Measurements from ENCODE around the gene DUS2. TPM values are rescaled to one million over a fixed set of nuclear protein-coding genes. Genes with fewer than 3 reads are reported as not detected.
"Not testable (repeated sequence)": the region's sequence is repeated elsewhere in the genome, so short reads cannot be mapped to it uniquely, and the experiment has no call there.

DUS2 gene
- 34.5 and 39.4 TPM in 2 replicates for total RNA-seq (2014; rRNA removed; shearing (Covaris generic))
- polyA plus RNA-seq (2014; cell fraction: nucleus; rRNA removed) = 48.1 and 54.8 TPM in 2 replicates

GRCh38 chr16:68022728-68023537 lies at the start of gene DUS2, which contains the start of gene DDX28:
Gene DUS2, plus strand, starts transcription at chr16:68023284. Its CDS starts 14,740 bp downstream, at chr16:68038024.
Gene DDX28, minus strand, starts transcription at chr16:68023232. Its CDS starts 30 bp downstream, at chr16:68023202.
- DNase-seq (ENCODE audit: extremely low read depth, low read depth) = peak; percentile 91

GRCh38 chr16:67975321-67976105 lies 47.6 kb upstream of the DUS2 start:
- DNase-seq (ENCODE audit: extremely low read depth, low read depth) = no peak

DNA sequence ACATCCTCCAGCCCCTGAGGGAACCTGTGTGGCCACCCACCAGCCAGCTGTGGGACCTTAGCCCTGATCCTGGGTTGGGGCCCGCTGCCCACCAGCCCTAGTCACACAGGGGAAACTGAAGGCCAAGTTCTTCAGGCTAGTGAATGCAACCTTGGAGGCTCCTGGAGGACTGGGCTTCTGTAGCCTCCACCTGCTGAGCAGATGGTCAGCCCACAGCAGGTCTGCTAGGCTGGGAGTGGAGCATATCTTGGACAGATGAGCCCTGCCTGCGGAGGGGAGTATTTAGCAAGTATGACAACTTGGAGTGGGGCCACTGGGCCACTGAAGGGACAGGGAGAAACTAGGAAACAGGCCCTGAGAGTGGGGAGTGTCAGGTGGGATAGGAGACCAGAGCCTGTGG lies 46.9 kb upstream of the DUS2 start:
- no peak for DNase-seq (ENCODE audit: extremely low read depth, low read depth)

DNA sequence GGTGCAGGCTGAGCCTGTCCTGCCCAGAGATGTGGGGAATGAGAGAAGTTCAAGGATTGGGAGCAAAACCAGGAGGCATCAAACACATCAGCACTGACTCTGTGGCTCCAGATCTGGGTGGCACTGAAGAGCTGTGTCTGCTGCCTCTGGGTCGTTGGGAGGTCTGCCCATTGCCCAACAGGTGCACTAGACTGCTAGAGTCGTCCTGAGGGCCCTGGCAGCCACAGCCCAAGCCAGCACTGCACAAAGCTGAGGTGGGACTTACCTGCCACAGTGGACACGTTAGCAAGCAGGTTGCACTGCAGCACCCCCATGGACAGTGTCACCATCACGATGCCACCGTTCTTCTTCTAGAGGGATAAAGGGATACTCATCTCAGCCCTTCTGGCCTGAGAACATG lies 46.1 kb upstream of the DUS2 start:
- no peak for DNase-seq (ENCODE audit: extremely low read depth, low read depth)

DNA sequence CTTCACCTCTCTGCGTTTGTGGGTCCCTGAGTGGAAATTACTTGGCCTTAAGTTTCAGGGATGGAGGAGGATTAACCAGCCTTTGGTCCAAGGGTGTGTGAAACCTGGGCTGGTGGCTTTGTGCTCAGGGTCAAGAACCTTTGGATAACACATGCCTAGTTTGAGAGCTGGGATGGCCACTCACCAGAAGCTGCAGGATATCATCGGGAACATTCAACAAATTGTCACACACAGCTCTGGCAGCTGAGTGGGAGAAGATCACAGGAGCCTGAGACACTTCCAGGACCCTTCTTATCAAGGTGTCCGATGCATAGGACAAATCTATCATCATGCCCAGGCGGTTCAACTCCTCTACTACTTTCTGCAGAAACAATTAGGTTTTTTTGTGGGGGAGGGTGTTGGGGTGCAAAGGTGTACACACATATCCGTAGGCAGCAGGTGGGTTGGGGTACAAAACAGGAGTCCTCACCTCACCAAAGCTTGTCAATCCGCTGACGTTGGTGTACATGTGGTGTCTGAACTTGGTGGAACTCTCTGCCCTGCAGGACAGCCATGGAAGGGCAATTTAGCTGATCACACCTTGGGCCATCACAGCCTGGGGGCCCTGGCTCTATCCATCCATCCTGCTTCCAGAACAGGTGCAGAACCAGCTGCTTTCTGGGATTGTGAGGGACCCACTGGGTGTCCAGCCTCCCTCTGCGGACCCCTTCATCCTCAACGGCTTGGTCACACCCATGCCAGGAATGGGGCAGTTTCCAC lies 45.4 kb upstream of the DUS2 start:
- no peak for DNase-seq (ENCODE audit: extremely low read depth, low read depth)

DNA sequence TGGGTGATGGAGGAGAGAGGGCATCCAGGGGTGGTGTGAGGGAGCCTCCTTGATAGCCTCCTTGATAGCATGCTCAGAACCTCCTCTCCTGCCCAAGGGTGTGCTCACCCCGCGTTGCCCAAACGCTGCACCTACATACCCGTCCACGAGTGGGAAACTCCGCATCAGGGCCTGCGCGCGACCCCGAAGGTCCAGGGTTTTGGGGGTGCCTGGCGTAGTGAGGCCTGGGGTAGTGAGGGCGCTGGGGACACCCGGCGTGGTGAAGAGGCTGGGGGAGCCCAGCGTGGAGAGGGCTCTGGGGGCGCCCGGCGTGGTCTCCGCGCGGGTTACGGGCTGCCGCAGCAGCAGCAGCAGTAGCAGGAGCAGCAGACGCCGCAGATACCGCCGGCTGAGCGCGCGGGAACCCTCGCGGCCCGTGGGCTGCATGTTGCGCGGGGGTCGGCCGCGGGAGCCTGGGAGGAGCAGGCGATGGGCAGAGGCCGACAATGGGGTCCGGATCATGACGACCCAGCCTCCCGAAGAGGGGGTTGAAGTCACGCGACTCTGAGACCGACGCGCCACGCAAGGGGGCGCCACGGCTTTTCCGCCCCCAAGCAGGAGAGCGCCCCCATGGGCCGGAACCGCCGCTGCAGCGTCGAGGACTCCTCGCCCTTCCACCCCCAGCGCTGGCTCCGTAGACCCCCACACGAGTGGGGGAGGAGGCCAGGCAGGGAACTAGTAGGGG lies 43.0 kb upstream of the DUS2 start, which contains the start of gene DPEP3:
DPEP3 (minus strand) TSS at position 545 of the 724 bp plus-strand sequence; CDS start at position 426, 119 bp downstream.
- DNase-seq (ENCODE audit: extremely low read depth, low read depth) = no peak

DNA sequence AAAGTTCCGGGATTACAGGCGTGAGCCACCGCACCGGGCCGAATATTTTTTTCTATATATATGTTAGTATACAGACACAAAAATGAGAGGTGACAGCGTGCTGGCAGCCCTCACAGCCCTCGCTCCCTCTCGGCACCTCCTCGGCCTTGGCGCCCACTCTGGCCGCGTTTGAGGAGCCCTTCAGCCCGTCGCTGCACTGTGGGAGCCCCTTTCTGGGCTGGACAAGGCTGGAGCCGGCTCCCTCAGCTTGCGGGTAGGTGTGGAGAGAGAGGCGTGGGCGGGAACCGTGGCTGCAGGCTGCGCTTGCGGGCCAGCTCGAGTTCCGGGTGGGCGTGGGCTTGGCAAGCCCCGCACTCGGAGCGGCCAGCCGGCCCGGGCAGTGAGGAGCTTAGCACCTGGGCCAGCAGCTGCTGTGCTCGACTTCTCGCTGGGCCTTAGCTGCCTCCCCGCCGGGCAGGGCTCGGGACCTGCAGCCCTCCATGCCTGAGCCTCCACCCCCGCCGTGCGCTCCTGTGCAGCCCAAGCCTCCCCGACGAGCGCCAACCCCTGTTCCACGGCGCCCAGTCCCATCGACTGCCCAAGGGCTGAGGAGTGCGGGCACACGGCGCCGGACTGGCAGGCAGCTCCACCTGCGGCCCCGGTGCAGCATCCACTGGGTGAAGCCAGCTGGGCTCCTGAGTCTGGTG lies 40.9 kb upstream of the DUS2 start:
- DNase-seq (ENCODE audit: extremely low read depth, low read depth) = no peak

DNA sequence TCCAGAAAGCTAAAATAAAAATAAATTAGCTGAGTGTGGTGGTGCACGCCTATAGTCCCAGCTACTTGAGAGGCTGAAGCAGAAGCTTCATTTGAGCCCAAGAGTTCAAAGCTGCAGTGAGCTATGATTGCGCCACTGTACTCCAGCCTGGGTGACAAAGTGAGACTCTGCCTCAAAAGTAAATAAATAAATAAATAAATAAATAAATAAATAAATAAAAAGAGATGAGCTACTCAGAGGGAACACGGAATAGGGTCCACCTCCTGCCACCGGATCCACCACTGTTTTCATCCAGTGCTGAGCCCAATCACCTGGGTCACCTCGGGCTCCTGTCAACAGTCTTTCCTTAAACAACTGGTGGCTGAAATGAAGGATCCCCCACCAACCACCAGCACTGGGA lies 36.1 kb upstream of the DUS2 start:
- no peak for DNase-seq (ENCODE audit: extremely low read depth, low read depth)

DNA sequence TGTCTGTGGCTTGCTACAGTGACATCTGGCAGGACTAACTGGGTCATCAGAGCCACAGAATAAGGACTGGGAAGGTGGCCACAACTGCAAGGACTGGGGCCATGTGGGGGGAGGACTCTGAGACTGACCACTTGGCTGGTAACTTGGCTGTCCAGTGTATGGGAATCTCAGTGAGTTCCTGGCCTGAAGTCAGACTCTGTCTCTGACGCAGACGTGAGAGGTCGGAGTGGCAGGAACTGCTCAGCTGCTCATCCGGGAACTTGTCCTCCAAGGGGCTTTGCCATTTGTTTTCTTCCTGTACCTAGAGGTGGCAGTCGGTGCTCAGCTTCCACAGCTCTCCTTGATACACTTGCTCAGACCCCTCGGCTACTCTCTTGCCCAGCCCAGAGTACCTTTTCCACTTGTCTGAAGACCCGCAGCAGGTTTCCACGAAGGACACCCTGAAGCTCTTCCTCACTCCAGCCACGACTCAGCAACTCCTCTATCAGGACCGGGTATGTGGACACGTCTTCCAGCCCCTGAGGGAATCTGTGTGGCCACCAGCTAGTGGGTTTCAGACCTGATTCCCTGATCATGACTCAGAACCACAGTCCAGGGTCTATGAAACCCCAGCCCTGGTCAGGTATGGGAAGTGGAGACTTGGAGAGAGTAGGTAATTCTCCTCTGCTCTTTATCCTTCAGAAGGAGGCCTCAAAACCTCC lies 35.5 kb upstream of the DUS2 start:
- no peak for DNase-seq (ENCODE audit: extremely low read depth, low read depth)

- DNase-seq (ENCODE audit: extremely low read depth, low read depth) = no peak
These were observed 34.4 kb upstream of the DUS2 start for GRCh38 chr16:67988675-67989074.

DNA sequence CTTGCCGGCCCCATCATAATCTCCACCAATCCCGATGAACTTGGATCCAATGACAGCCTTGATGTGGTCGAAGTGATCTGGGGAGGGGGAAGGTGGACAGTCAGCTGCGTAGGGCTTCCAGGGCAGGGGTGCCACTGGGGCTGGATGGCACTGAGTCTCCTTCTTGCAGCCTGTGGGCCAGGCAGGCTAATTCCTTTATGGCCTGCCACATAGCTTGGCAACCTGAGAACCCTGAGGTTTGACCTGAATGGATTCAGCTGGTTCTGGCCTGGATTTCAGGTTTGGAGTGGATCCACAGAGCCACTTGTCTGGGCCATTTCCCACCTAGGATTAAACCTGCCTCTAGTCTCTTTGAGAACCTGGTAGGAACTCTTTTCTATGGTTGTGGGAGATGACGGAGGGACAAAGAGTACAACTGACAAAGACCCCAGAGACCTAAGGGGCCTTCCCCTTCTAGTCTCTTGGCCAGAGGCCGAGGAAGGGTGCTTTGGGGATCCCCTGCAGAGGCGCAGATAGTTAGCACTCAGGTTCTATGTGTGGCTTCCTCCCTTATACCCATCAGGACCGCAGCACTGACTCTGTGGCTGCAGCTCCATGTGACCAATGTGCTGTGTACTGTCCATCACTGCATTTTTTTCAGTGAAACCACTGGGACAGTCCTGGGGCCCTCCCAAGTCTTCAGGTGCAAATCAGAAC lies 33.6 kb upstream of the DUS2 start:
- no peak for DNase-seq (ENCODE audit: extremely low read depth, low read depth)

- no peak for DNase-seq (ENCODE audit: extremely low read depth, low read depth)
These were observed 33.1 kb upstream of the DUS2 start for GRCh38 chr16:67990018-67990386.

DNA sequence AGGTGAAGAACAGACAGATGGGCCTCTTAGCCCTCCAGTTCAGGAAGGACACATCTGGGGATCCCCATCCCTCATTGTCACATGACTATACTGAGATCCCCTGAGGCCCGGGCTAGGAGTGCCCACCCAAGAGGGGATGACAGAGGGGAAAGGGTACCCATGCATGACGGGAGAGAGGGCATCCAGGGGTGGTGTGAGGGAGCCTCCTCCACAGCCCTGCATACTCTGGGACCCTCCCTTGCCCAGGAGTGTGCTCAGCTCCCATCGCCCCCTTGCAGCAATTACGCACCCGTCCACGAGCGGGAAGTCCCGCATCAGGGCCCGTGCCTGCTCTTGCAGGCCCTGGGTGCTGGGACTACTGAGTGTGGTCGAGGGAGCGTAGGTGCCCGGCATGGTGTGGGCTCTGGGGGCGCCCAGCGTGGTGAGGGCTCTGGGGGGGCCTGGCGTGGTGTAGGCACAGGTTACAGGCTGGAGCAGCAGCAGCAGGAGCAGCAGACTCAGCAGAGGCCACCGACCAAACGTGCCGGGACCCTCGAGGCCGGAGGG lies 30.4 kb upstream of the DUS2 start:
- no peak for DNase-seq (ENCODE audit: extremely low read depth, low read depth)

DNA sequence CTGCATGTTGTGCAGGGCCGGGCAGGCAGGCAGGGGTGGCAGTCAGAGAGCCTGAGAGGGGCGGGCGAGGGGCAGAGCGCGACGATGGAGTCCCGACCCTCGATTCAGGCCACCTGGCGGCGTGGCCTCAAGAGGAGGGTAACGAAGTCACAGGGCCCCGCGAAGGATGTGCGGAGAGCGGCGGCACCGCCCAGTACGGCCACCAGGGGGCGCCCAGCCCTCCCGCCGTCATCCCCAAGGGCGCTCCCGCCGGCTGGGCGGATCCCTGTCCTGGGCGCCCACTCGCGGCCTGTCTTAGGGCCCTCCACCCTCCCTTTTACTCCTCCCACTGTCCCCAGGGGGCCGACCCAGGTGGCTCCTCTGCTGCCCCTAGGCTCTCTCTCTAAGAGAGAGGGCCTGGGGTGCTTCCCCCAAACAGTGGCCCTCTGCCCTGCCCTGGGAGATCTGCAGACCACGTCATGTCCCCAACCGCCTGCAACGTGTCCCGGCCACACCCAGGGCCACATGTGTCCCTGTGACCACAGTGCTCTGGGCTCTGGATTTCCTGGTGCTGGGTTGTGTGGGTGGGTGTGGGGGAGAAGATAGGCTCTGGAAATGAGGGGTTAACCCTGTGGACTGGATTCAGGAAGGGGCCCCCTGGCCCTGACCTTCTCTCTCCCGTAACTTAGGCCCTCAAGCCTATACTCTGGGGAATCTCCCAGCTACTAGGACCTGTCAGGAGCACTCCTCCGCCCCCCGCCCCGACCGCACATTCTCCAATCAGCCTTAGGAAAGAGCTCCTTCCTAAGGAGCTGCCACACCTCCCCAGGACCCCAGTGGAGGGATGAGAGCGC lies 29.7 kb upstream of the DUS2 start:
- peak; percentile 69 for DNase-seq (ENCODE audit: extremely low read depth, low read depth)

DNA sequence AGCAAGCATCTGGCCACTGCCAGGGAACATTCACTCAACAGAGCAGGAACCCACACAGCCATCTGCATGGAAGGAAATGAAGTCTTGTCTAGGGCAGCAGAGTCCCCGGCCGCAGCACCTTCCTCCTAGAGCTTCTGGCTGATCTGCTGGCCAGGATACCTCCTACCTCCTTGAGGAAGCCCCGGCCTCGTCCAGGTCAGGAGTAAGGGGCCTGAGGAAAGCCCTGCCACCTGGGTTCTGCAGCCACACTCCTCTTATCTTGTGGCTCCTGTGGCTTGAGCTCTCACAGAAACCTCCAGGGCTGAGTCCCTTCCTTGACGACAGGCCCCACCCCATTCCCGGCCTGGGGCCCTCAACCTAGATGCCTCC lies 29.1 kb upstream of the DUS2 start:
- not testable (repeated sequence) for DNase-seq (ENCODE audit: extremely low read depth, low read depth)

GRCh38 chr16:67995423-67995822 lies 27.7 kb upstream of the DUS2 start:
- no peak for DNase-seq (ENCODE audit: extremely low read depth, low read depth)

DNA sequence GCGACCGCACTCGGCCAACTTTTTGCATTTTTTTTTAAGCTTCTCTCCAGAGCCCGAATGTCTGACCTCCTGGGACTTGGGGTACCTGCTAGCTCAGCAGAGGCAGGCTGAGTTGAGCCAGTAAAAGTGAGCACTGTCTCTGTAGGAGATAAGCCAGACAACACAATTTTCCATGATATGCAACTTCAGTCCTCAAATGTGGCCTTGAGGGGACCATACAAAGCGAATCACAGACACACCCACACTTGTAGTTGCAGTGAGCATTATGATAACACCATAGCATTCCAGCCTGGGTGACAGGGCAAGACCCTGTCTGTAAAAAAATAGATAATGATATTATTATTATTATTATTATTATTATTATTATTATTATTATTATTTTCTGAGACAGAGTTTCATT lies 26.4 kb upstream of the DUS2 start:
- no peak for DNase-seq (ENCODE audit: extremely low read depth, low read depth)
